Panc1 (cell line): Measurements from ENCODE around the gene CLSTN3. TPM values are rescaled to one million over a fixed set of nuclear protein-coding genes. Genes with fewer than 3 reads are reported as not detected.

Experiments
- ATAC-seq: fragments of 200-7000 bp; cut with Tn5 transposase; 2 replicates; pipeline ENCODE4 v1.9.1; 2020; ENCODE audit warnings: mild to moderate bottlenecking, moderate library complexity
- BruUV-seq: library from RNA; stranded (reverse); fragments of 400-500 nt; replicated peaks from 2 replicates; lab custom pipeline; 2021; lab: Mats Ljungman, UMichigan
- CTCF ChIA-PET: fragments of 300-600 bp; sonication (Branson Sonifier 250); formaldehyde crosslinking; loops from one replicate; lab custom pipeline; 2022; ENCODE audit warnings: antibody characterized with exemption; lab: Charles Lee
- POLR2A ChIA-PET: fragments of 300-600 bp; sonication (Branson Sonifier 250); formaldehyde crosslinking; loops from one replicate; lab custom pipeline; 2022; ENCODE audit warnings: antibody characterized with exemption; lab: Charles Lee
- DNase-seq: peaks from one replicate; pipeline ENCODE4 v3.0.0-alpha.2; 2010; ENCODE audit warnings: low read depth, low spot score
- H3K27ac ChIP-seq: 2 replicates; pipeline ENCODE4 v1.5.1; 2011; ENCODE audit warnings: mild to moderate bottlenecking, low read length, inconsistent platforms
- H3K27me3 ChIP-seq: fragments of 200-500 bp; sonication (Bioruptor generic); 2 replicates; pipeline ENCODE4 v1.6.0; 2014; ENCODE audit warnings: low read length, inconsistent platforms; ENCODE audit not compliant: control insufficient read depth, insufficient read depth
- H3K36me3 ChIP-seq: fragments of 200-500 bp; sonication (Bioruptor generic); 2 replicates; pipeline ENCODE4 v1.5.1; 2014; ENCODE audit warnings: inconsistent platforms, mild to moderate bottlenecking, low read length, moderate library complexity; ENCODE audit not compliant: control insufficient read depth, insufficient read depth
- H3K4me1 ChIP-seq: 2 replicates; pipeline ENCODE4 v1.5.1; 2011; ENCODE audit warnings: inconsistent platforms, mild to moderate bottlenecking, low read length, moderate library complexity; ENCODE audit not compliant: control insufficient read depth, insufficient read depth
- H3K4me3 ChIP-seq, 2 experiments: 2 replicates each; pipeline ENCODE4 v1.5.1; 2011 to 2012; ENCODE audit warnings: low read depth in 2 of 2, low read length in 2 of 2, mild to moderate bottlenecking in 2 of 2, inconsistent platforms in 1 of 2, moderate library complexity in 1 of 2
- H3K9me3 ChIP-seq: fragments of 200-500 bp; sonication (Bioruptor generic); 2 replicates; pipeline ENCODE4 v1.5.1; 2014; ENCODE audit warnings: low read depth, mild to moderate bottlenecking, inconsistent platforms, low read length, moderate library complexity; ENCODE audit not compliant: control insufficient read depth, insufficient read depth
- CTCF ChIP-seq: fragments of 450-650 bp; IDR thresholded peaks from 2 replicates; pipeline ENCODE4 v1.5.1; 2017; ENCODE audit warnings: mild to moderate bottlenecking
- POLR2AphosphoS5 ChIP-seq: IDR thresholded peaks from 2 replicates; pipeline ENCODE4 v1.6.1; 2012; ENCODE audit warnings: mild to moderate bottlenecking, low read depth, low read length, moderate library complexity
- REST ChIP-seq, 2 experiments: IDR thresholded peaks; 2 replicates each; pipeline ENCODE4 v1.6.1; 2011 to 2012; ENCODE audit warnings: low read depth in 2 of 2, control low read depth in 1 of 2, low read length in 1 of 2, mild to moderate bottlenecking in 1 of 2, moderate library complexity in 1 of 2; ENCODE audit not compliant: insufficient read depth in 1 of 2
- SIN3A ChIP-seq: IDR thresholded peaks from 2 replicates; pipeline ENCODE4 v1.6.1; 2012; ENCODE audit warnings: low read depth, mild to moderate bottlenecking, low read length, moderate library complexity, borderline replicate concordance; ENCODE audit not compliant: insufficient read depth
- TCF7L2 ChIP-seq: IDR thresholded peaks from 2 replicates; pipeline ENCODE4 v1.6.1; 2011; ENCODE audit warnings: mild to moderate bottlenecking, low read depth, low read length, inconsistent platforms
- in situ Hi-C: cut with HindIII; loops from 2 replicates; pipeline ENCODE4 v1.10.0; 2016; ENCODE audit warnings: low sequenced_read_pairs, low pct_unique_long_range_greater_than_20kb
- intact Hi-C: fragments of 100-400 bp; cut with micrococcal nuclease; formaldehyde crosslinking; loops from one replicate; pipeline ENCODE4 v1.10.0; 2022; ENCODE audit not compliant: unreplicated experiment
- total RNA-seq: library from RNA; stranded (reverse); gene quantifications from one replicate; pipeline ENCODE4 v1.2.1, GENCODE V29; 2021; ENCODE audit not compliant: unreplicated experiment

The CLSTN3 gene
- total RNA-seq, 1 experiment from 2014 or later: 5.9 TPM

- in situ Hi-C loops (no loop called here), intact Hi-C loops (no loop called here)
- Histone ChIP-seq H3K27me3 (no peaks in the 10 kb centered on the region), H3K36me3 (no peaks in the 10 kb centered on the region), H3K9me3 (no peaks in the 10 kb centered on the region), H3K4me1 (no peaks in the 10 kb centered on the region), H3K4me3 (no peak overlapping the region), H3K27ac (no peak overlapping the region)
- BruUV-seq: no TSS peak
- ATAC-seq (no peak), DNase-seq (no peak)
- CTCF ChIA-PET: interaction anchor here (0.8 kb wide), 1 partner anchor 16 kb away, joined by 3 read pairs; the partner anchor contains the start of gene C1RL
- POLR2A ChIA-PET: no interaction called here
- no peak for TF ChIP-seq CTCF
- no peak for TF ChIP-seq POLR2AphosphoS5
- TF ChIP-seq SIN3A: no peak
- TF ChIP-seq TCF7L2: no peak
- no peak for TF ChIP-seq REST (IDR thresholded peaks at IDR 0.05; ENCODE audit: insufficient read depth in 1 of 2, low read depth in 2 of 2, low read length in 1 of 2)
Observed at GRCh38 chr12:7092986-7093460, 37.1 kb upstream of the CLSTN3 start.

GRCh38 chr12:7093486-7093885 is 36.7 kb upstream of the CLSTN3 start:
- ChIA-PET POLR2A (no interaction called here), CTCF (no interaction called here)
- no peaks in the 10 kb centered on the region for H3K36me3 ChIP-seq
- DNase-seq (no peak), ATAC-seq (no peak)
- no peaks in the 10 kb centered on the region for H3K9me3 ChIP-seq
- no TSS peak for BruUV-seq
- no peaks in the 10 kb centered on the region for H3K27me3 ChIP-seq
- no peak overlapping the region for H3K27ac ChIP-seq
- H3K4me3 ChIP-seq: no peak overlapping the region
- in situ Hi-C loops (no loop called here), intact Hi-C loops (no loop called here)
- no peak for TF ChIP-seq REST (IDR thresholded peaks at IDR 0.05; ENCODE audit: insufficient read depth in 1 of 2, low read depth in 2 of 2, low read length in 1 of 2)
- TF ChIP-seq CTCF: no peak
- no peak for TF ChIP-seq POLR2AphosphoS5
- no peak for TF ChIP-seq TCF7L2
- no peak for TF ChIP-seq SIN3A
- H3K4me1 ChIP-seq: no peaks in the 10 kb centered on the region
